ENCODE data around the gene HMMR. TPM values are rescaled to one million over a fixed set of nuclear protein-coding genes. Genes with fewer than 3 reads are reported as not detected.

The HMMR gene
- total and polyA plus RNA-seq, 9 of the 15 experiments (the other 6 are each of a cell fraction or from before 2014, with no cell fraction given), result 74.9 to 133 (median 90.8) TPM

DNA sequence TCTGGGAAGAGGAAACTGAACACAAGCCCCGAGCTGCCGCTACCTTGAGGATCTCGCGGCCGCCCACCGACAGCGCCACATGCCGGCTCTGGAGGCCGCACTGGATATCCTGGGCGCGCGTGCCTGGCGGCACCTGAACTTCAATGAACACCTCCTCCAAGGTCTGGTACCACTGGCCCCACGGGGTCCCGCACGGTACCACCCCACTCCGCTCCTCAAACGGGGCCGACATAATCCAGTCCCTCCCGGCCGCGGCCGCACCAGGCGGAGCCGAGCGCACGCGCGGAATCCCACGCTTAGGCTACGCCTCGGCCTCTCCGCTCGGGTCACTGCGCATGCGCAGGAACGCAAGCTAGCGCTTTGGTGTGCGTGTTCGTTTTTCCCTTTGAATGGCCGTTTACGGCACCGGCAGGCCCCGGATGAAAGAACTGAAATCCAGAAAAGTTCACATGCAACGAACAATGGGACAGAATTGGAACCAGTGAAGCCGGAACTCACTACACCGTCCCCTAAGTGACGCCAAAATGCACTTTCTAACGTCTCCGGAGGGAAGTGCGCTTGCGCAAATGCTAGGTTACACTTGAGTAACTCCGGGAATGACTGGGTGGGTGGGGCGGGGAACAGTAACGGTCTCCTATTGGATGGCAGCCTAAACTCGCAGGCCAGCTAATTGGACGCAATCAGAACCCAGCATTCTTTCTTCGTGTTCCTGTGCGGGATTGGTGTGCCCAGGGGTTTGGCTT, 442 bp upstream of the HMMR start, which contains the start of gene NUDCD2 (continued):
- TF ChIP-seq, protein P1, sequence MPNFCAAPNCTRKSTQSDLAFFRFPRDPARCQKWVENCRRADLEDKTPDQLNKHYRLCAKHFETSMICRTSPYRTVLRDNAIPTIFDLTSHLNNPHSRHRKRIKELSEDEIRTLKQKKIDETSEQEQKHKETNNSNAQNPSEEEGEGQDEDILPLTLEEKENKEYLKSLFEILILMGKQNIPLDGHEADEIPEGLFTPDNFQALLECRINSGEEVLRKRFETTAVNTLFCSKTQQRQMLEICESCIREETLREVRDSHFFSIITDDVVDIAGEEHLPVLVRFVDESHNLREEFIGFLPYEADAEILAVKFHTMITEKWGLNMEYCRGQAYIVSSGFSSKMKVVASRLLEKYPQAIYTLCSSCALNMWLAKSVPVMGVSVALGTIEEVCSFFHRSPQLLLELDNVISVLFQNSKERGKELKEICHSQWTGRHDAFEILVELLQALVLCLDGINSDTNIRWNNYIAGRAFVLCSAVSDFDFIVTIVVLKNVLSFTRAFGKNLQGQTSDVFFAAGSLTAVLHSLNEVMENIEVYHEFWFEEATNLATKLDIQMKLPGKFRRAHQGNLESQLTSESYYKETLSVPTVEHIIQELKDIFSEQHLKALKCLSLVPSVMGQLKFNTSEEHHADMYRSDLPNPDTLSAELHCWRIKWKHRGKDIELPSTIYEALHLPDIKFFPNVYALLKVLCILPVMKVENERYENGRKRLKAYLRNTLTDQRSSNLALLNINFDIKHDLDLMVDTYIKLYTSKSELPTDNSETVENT (CRISPR knock-in tag; IDR thresholded peaks at IDR 0.05), result peak; percentile 92
- TF ChIP-seq CREM (IDR thresholded peaks at IDR 0.05; ENCODE audit: low read depth), result peak; percentile 85
- TF ChIP-seq EGR1 (conservative IDR thresholded peaks at IDR 0.05), result no peak; the same call in 1 of the 2 replicates
- no peak for TF ChIP-seq CBX8 (IDR thresholded peaks at IDR 0.05; ENCODE audit: borderline replicate concordance, extremely low read depth, low read depth, low read length, poor library complexity, severe bottlenecking)
- TF ChIP-seq SETDB1 (IDR thresholded peaks at IDR 0.05; ENCODE audit: low read length), result no peak
- no peak for TF ChIP-seq HDAC8 (tag; IDR thresholded peaks at IDR 0.05)
- peak; percentile 59 for TF ChIP-seq SAP30 (IDR thresholded peaks at IDR 0.05; ENCODE audit: borderline replicate concordance, insufficient read depth, low read depth, low read length, poor library complexity, severe bottlenecking)
- TF ChIP-seq, protein P2, sequence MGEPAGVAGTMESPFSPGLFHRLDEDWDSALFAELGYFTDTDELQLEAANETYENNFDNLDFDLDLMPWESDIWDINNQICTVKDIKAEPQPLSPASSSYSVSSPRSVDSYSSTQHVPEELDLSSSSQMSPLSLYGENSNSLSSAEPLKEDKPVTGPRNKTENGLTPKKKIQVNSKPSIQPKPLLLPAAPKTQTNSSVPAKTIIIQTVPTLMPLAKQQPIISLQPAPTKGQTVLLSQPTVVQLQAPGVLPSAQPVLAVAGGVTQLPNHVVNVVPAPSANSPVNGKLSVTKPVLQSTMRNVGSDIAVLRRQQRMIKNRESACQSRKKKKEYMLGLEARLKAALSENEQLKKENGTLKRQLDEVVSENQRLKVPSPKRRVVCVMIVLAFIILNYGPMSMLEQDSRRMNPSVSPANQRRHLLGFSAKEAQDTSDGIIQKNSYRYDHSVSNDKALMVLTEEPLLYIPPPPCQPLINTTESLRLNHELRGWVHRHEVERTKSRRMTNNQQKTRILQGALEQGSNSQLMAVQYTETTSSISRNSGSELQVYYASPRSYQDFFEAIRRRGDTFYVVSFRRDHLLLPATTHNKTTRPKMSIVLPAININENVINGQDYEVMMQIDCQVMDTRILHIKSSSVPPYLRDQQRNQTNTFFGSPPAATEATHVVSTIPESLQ (CRISPR knock-in tag; IDR thresholded peaks at IDR 0.05), result no peak
- no peak for TF ChIP-seq RAD51 (IDR thresholded peaks at IDR 0.05; ENCODE audit: borderline replicate concordance, low read depth)
- TF ChIP-seq, protein P3, sequence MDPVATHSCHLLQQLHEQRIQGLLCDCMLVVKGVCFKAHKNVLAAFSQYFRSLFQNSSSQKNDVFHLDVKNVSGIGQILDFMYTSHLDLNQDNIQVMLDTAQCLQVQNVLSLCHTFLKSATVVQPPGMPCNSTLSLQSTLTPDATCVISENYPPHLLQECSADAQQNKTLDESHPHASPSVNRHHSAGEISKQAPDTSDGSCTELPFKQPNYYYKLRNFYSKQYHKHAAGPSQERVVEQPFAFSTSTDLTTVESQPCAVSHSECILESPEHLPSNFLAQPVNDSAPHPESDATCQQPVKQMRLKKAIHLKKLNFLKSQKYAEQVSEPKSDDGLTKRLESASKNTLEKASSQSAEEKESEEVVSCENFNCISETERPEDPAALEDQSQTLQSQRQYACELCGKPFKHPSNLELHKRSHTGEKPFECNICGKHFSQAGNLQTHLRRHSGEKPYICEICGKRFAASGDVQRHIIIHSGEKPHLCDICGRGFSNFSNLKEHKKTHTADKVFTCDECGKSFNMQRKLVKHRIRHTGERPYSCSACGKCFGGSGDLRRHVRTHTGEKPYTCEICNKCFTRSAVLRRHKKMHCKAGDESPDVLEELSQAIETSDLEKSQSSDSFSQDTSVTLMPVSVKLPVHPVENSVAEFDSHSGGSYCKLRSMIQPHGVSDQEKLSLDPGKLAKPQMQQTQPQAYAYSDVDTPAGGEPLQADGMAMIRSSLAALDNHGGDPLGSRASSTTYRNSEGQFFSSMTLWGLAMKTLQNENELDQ (CRISPR knock-in tag; IDR thresholded peaks at IDR 0.05; ENCODE audit: borderline replicate concordance), result no peak
- TF ChIP-seq, protein P4, sequence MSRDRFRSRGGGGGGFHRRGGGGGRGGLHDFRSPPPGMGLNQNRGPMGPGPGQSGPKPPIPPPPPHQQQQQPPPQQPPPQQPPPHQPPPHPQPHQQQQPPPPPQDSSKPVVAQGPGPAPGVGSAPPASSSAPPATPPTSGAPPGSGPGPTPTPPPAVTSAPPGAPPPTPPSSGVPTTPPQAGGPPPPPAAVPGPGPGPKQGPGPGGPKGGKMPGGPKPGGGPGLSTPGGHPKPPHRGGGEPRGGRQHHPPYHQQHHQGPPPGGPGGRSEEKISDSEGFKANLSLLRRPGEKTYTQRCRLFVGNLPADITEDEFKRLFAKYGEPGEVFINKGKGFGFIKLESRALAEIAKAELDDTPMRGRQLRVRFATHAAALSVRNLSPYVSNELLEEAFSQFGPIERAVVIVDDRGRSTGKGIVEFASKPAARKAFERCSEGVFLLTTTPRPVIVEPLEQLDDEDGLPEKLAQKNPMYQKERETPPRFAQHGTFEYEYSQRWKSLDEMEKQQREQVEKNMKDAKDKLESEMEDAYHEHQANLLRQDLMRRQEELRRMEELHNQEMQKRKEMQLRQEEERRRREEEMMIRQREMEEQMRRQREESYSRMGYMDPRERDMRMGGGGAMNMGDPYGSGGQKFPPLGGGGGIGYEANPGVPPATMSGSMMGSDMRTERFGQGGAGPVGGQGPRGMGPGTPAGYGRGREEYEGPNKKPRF (IDR thresholded peaks at IDR 0.05; ENCODE audit: low read depth, low read length), result no peak
- TF ChIP-seq HDAC1 (IDR thresholded peaks at IDR 0.05), result peak in 1 of 2 experiments; percentile 82; a peak in 2 of 4 replicates
- peak; percentile 80 for TF ChIP-seq RBM25 (IDR thresholded peaks at IDR 0.05; ENCODE audit: low read depth, low read length, severe bottlenecking)
- TF ChIP-seq LCOR (CRISPR knock-in tag; IDR thresholded peaks at IDR 0.05), result no peak; the same call in 1 of the 2 replicates
- no peak for TF ChIP-seq HDGF (IDR thresholded peaks at IDR 0.05)
- 0 out of 2 replicates have a peak, but pooled peaks have one; percentile 28 for TF ChIP-seq SPI1 (IDR thresholded peaks at IDR 0.05; ENCODE audit: borderline replicate concordance, low read depth, low read length)
- peak; percentile 71; the same call in 1 of the 2 replicates for TF ChIP-seq TOE1 (IDR thresholded peaks at IDR 0.05; ENCODE audit: borderline replicate concordance)
- no peak for TF ChIP-seq TOE1 (CRISPR knock-in tag; IDR thresholded peaks at IDR 0.05; ENCODE audit: borderline replicate concordance, low read depth)

Measured in K562 (cell line).